ENCODE results near the gene IGFL4. TPM values are rescaled to one million over a fixed set of nuclear protein-coding genes. Genes with fewer than 3 reads are reported as not detected.

Gene IGFL4
- total and polyA plus RNA-seq, 2 of the 8 experiments (the other 6 are each of a cell fraction or from before 2014, with no cell fraction given): 0.05 to 0.11 TPM

- no peak for DNase-seq (ENCODE audit: low read depth in 1 of 2, low spot score in 2 of 2)
- CTCF ChIA-PET (ENCODE audit: partially characterized antibody): interaction anchor here (0.7 to 17.0 kb wide), 8 partner anchors 8 to 363 kb away, joined by 3 to 250 read pairs (median 4); no protein-coding TSS in a partner anchor
- H3K4me3 ChIP-seq (ENCODE audit: extremely low read depth in 1 of 4, insufficient read depth in 2 of 4, low read depth in 3 of 4, low read length in 4 of 4): no peak overlapping the region
Observed at GRCh38 chr19:46035986-46036743, 4.6 kb downstream of the IGFL4 start.

More at GRCh38 chr19:46035986-46036743, 4.6 kb downstream of the IGFL4 start:
- Histone ChIP-seq H2AFZ (ENCODE audit: low read length) (no peak overlapping the region), H4K5ac (ENCODE audit: insufficient read length, low read depth, low read length) (no peak overlapping the region), H4K91ac (replicated peaks; ENCODE audit: insufficient read length, low read length) (no peak overlapping the region), H3K36me3 (ENCODE audit: control insufficient read depth in 2 of 4, insufficient read depth in 4 of 4, low read length in 3 of 4) (no peaks in the 10 kb centered on the region), H3K4ac (replicated peaks; ENCODE audit: insufficient read length, low read depth, low read length) (no peak overlapping the region), H3K79me1 (ENCODE audit: low read depth, low read length) (no peaks in the 10 kb centered on the region; the same call in 1 of the 2 replicates), H3K14ac (ENCODE audit: insufficient read length) (no peak overlapping the region), H2BK5ac (ENCODE audit: low read depth, low read length) (no peak overlapping the region), H2BK20ac (ENCODE audit: low read length) (no peak overlapping the region), H2BK15ac (ENCODE audit: low read length) (no peak overlapping the region), H2BK12ac (ENCODE audit: low read depth, low read length) (no peak overlapping the region), H2AK5ac (ENCODE audit: low read depth, low read length) (no peak overlapping the region), H3K9me3 (ENCODE audit: insufficient read depth in 2 of 2, low read depth in 1 of 2, low read length in 1 of 2) (peaks cover 2 to 5% of the 10 kb centered on the region in 2 experiments; a peak in 1 of 4 replicates), H4K20me1 (replicated peaks in 1 of 2; ENCODE audit: control insufficient read depth in 1 of 2, insufficient read depth in 2 of 2, low read length in 2 of 2) (no peaks in the 10 kb centered on the region), H3K79me2 (ENCODE audit: control insufficient read depth in 1 of 2, insufficient read depth in 2 of 2, low read length in 2 of 2) (no peaks in the 10 kb centered on the region), H4K8ac (ENCODE audit: extremely low read depth, insufficient read depth, low read length) (peak overlapping the region; percentile 85; the same call in 1 of the 2 replicates), H3K23ac (ENCODE audit: insufficient read length) (no peak overlapping the region), H3K27ac (ENCODE audit: low read depth, low read length) (no peak overlapping the region), H3K27me3 (replicated peaks in 1 of 4; ENCODE audit: control insufficient read depth in 3 of 4, extremely low read depth in 1 of 4, insufficient read depth in 3 of 4, low read length in 3 of 4) (peaks cover 0 to 2% (median 2%) of the 10 kb centered on the region in 4 experiments; a peak in 4 of 7 replicates), H3K4me2 (ENCODE audit: insufficient read depth in 1 of 2, low read depth in 2 of 2, low read length in 2 of 2) (no peak overlapping the region), H2BK120ac (replicated peaks; ENCODE audit: low read depth, low read length) (no peak overlapping the region), H3K23me2 (ENCODE audit: low read depth, low read length) (no peaks in the 10 kb centered on the region), H3K56ac (replicated peaks; ENCODE audit: insufficient read length, low read depth, low read length) (no peak overlapping the region), H3K9ac (replicated peaks in 1 of 4; ENCODE audit: extremely low read depth in 1 of 4, low read depth in 3 of 4, low read length in 3 of 4) (no peak overlapping the region), H3K18ac (ENCODE audit: extremely low read depth, low read length) (no peak overlapping the region), H3K4me1 (replicated peaks in 1 of 4; ENCODE audit: control insufficient read depth in 3 of 4, insufficient read depth in 4 of 4, low read length in 3 of 4) (no peaks in the 10 kb centered on the region)
- no peak for TF ChIP-seq SP4 (IDR thresholded peaks at IDR 0.05; ENCODE audit: low read length)
- TF ChIP-seq, protein P1, sequence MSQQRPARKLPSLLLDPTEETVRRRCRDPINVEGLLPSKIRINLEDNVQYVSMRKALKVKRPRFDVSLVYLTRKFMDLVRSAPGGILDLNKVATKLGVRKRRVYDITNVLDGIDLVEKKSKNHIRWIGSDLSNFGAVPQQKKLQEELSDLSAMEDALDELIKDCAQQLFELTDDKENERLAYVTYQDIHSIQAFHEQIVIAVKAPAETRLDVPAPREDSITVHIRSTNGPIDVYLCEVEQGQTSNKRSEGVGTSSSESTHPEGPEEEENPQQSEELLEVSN (IDR thresholded peaks at IDR 0.05): peak; percentile 43; the same call in 1 of the 2 replicates
- POLR2A ChIA-PET (ENCODE audit: partially characterized antibody): interaction anchor here (0.8 to 1.7 kb wide), 2 partner anchors 14 to 17 kb away, joined by 3 read pairs; no protein-coding TSS in a partner anchor
- WGBS, 2 experiments (ENCODE audit: extremely low coverage in 1 of 2, insufficient coverage in 1 of 2, insufficient read length in 1 of 2, insufficient replicate concordance in 2 of 2, low coverage in 1 of 2, low lambda C conversion rate in 2 of 2, missing lambda C conversion rate in 1 of 2): 85% methylated on average over 13 of the region's 13 CpGs; no CpG with 5 or more reads in 1 of the 2 experiments
- no peak for FAIRE-seq
